Frontal cortex (tissue), 4 donors: ENCODE data around the gene TEX11. TPM values are rescaled to one million over a fixed set of nuclear protein-coding genes. Genes with fewer than 3 reads are reported as not detected.
"Not testable (repeated sequence)": the region's sequence is repeated elsewhere in the genome, so short reads cannot be mapped to it uniquely, and the experiment has no call there.

Experiments
- DNase-seq, 2 donors: peaks; one replicate each; pipeline ENCODE4 v3.0.0; 2012; ENCODE audit warnings: low spot score in 2 of 2
- FAIRE-seq: peaks from 2 replicates; lab custom pipeline; 2012; peaks lifted over from hg19 to GRCh38; lab: Jason Lieb, UNC
- total RNA-seq: library from RNA; depleted of rRNA; stranded (reverse); fragments of >200 nt; gene quantifications from one replicate; pipeline ENCODE4 v1.2.3, GENCODE V29; 2014
- donor health status: control.
- donor health status: control.
- donor health status: control.

The TEX11 gene
- total RNA-seq, 1 donor from 2014 or later, result not detected

GRCh38 chrX:70621743-70622142 is 286.8 kb downstream of the TEX11 start:
- DNase-seq (no peak), FAIRE-seq (no peak)

GRCh38 chrX:70618467-70618866 is 290.0 kb downstream of the TEX11 start:
- DNase-seq, result no peak
- no peak for FAIRE-seq

GRCh38 chrX:70613295-70613694 is 295.2 kb downstream of the TEX11 start:
- DNase-seq (no peak), FAIRE-seq (no peak)

- DNase-seq (no peak), FAIRE-seq (no peak)
Measured at GRCh38 chrX:70605352-70605751, 303.2 kb downstream of the TEX11 start.

GRCh38 chrX:70592091-70592490 is 316.4 kb downstream of the TEX11 start:
- FAIRE-seq (no peak), DNase-seq (no peak)

GRCh38 chrX:70587158-70587557 is 321.4 kb downstream of the TEX11 start:
- FAIRE-seq, DNase-seq: not testable (repeated sequence)

GRCh38 chrX:70577442-70577841 is 331.1 kb downstream of the TEX11 start:
- FAIRE-seq, result no peak
- DNase-seq, result no peak

GRCh38 chrX:70569922-70570576 is 338.5 kb downstream of the TEX11 start:
- FAIRE-seq, DNase-seq: not testable (repeated sequence)

- FAIRE-seq, result no peak
- DNase-seq, result no peak
Measured at GRCh38 chrX:70554948-70555347, 353.6 kb downstream of the TEX11 start.

- FAIRE-seq (no peak), DNase-seq (no peak)
Measured at GRCh38 chrX:70554523-70554922, 354.0 kb downstream of the TEX11 start.

GRCh38 chrX:70554081-70554480 is 354.4 kb downstream of the TEX11 start:
- no peak for FAIRE-seq
- no peak for DNase-seq

GRCh38 chrX:70553516-70553915 is 355.0 kb downstream of the TEX11 start:
- no peak for FAIRE-seq
- DNase-seq, result no peak

GRCh38 chrX:70552130-70552704 is 356.3 kb downstream of the TEX11 start:
- FAIRE-seq, result no peak

GRCh38 chrX:70549429-70549828 is 359.1 kb downstream of the TEX11 start:
- no peak for FAIRE-seq

More at GRCh38 chrX:70552130-70552704, 356.3 kb downstream of the TEX11 start:
- DNase-seq, result no peak

GRCh38 chrX:70535198-70535597 is 373.3 kb downstream of the TEX11 start:
- no peak for FAIRE-seq
- no peak for DNase-seq

More at GRCh38 chrX:70549429-70549828, 359.1 kb downstream of the TEX11 start:
- no peak for DNase-seq

- FAIRE-seq (no peak), DNase-seq (no peak)
Measured at GRCh38 chrX:70527610-70528345, 380.7 kb downstream of the TEX11 start.

GRCh38 chrX:70527053-70527452 is 381.5 kb downstream of the TEX11 start:
- DNase-seq (no peak), FAIRE-seq (no peak)

- DNase-seq (no peak), FAIRE-seq (no peak)
Measured at GRCh38 chrX:70525733-70526132, 382.8 kb downstream of the TEX11 start.

- not testable (repeated sequence) for FAIRE-seq
Measured at GRCh38 chrX:70515692-70516091, 392.8 kb downstream of the TEX11 start.

GRCh38 chrX:70515270-70515669 is 393.2 kb downstream of the TEX11 start:
- not testable (repeated sequence) for DNase-seq, FAIRE-seq

More at GRCh38 chrX:70515692-70516091, 392.8 kb downstream of the TEX11 start:
- not testable (repeated sequence) for DNase-seq

- no peak for DNase-seq
- FAIRE-seq, result no peak
Measured at GRCh38 chrX:70509078-70509477, 399.4 kb downstream of the TEX11 start.
